ENCODE results near the gene USP48.
"Not testable (repeated sequence)": the region's sequence is repeated elsewhere in the genome, so short reads cannot be mapped to it uniquely, and the experiment has no call there.

Gene USP48

GRCh38 chr1:21774835-21775549 is 8.0 kb downstream of the USP48 start:
- no peak for DNase-seq (ENCODE audit: low read depth in 2 of 2)

GRCh38 chr1:21773585-21773984 is 9.4 kb downstream of the USP48 start:
- DNase-seq (ENCODE audit: low read depth in 2 of 2), result no peak

- not testable (repeated sequence) for DNase-seq (ENCODE audit: low read depth in 2 of 2)
Measured at GRCh38 chr1:21771672-21772071, 11.3 kb downstream of the USP48 start.

GRCh38 chr1:21770602-21771001 is 12.3 kb downstream of the USP48 start:
- DNase-seq (ENCODE audit: low read depth in 2 of 2), result not testable (repeated sequence)

GRCh38 chr1:21770201-21770600 is 12.7 kb downstream of the USP48 start:
- DNase-seq (ENCODE audit: low read depth in 2 of 2), result no peak

- not testable (repeated sequence) for DNase-seq (ENCODE audit: low read depth in 2 of 2)
Measured at GRCh38 chr1:21767106-21767505, 15.8 kb downstream of the USP48 start.

GRCh38 chr1:21766210-21766609 is 16.7 kb downstream of the USP48 start:
- DNase-seq (ENCODE audit: low read depth in 2 of 2), result no peak

- no peak for DNase-seq (ENCODE audit: low read depth in 2 of 2)
Measured at GRCh38 chr1:21764615-21765423, 18.1 kb downstream of the USP48 start.

- no peak for DNase-seq (ENCODE audit: low read depth in 2 of 2)
Measured at GRCh38 chr1:21763694-21764419, 19.1 kb downstream of the USP48 start.

- DNase-seq (ENCODE audit: low read depth in 2 of 2), result no peak
Measured at GRCh38 chr1:21763236-21763635, 19.7 kb downstream of the USP48 start.

- no peak for DNase-seq (ENCODE audit: low read depth in 2 of 2)
Measured at GRCh38 chr1:21762022-21762404, 20.9 kb downstream of the USP48 start.

GRCh38 chr1:21761052-21761451 is 21.9 kb downstream of the USP48 start:
- DNase-seq (ENCODE audit: low read depth in 2 of 2), result no peak

- no peak for DNase-seq (ENCODE audit: low read depth in 2 of 2)
Measured at GRCh38 chr1:21759818-21760217, 23.1 kb downstream of the USP48 start.

- no peak for DNase-seq (ENCODE audit: low read depth in 2 of 2)
Measured at GRCh38 chr1:21759182-21759581, 23.8 kb downstream of the USP48 start.

GRCh38 chr1:21758614-21759013 is 24.3 kb downstream of the USP48 start:
- no peak for DNase-seq (ENCODE audit: low read depth in 2 of 2)

GRCh38 chr1:21756393-21757089 is 26.4 kb downstream of the USP48 start:
- no peak for DNase-seq (ENCODE audit: low read depth in 2 of 2)

- DNase-seq (ENCODE audit: low read depth in 2 of 2), result no peak
Measured at GRCh38 chr1:21755067-21755466, 27.9 kb downstream of the USP48 start.

GRCh38 chr1:21754583-21754982 is 28.4 kb downstream of the USP48 start:
- no peak for DNase-seq (ENCODE audit: low read depth in 2 of 2)

- no peak for DNase-seq (ENCODE audit: low read depth in 2 of 2)
Measured at GRCh38 chr1:21752186-21752585, 30.8 kb downstream of the USP48 start.

GRCh38 chr1:21751281-21751680 is 31.7 kb downstream of the USP48 start:
- DNase-seq (ENCODE audit: low read depth in 2 of 2), result no peak

- no peak for DNase-seq (ENCODE audit: low read depth in 2 of 2)
Measured at GRCh38 chr1:21750841-21751240, 32.1 kb downstream of the USP48 start.
